Endothelial cell of umbilical vein (primary cell): ENCODE data around the gene UBE2E2. TPM values are rescaled to one million over a fixed set of nuclear protein-coding genes. Genes with fewer than 3 reads are reported as not detected.

Experiments used
- BruUV-seq: library from RNA; stranded (reverse); fragments of 400-500 nt; replicated peaks from 2 replicates; lab custom pipeline; 2021; lab: Mats Ljungman, UMichigan
- CTCF ChIA-PET: fragments of 300-600, 350-600 bp; sonication (Branson Sonifier 250); formaldehyde crosslinking; loops from one replicate; lab custom pipeline; 2021; ENCODE audit warnings: antibody characterized with exemption, inconsistent platforms; lab: Charles Lee
- POLR2A ChIA-PET: fragments of 300-600, 350-600 bp; sonication (Branson Sonifier 250); formaldehyde crosslinking; loops from one replicate; lab custom pipeline; 2021; ENCODE audit warnings: antibody characterized with exemption, inconsistent platforms; lab: Charles Lee
- DNase-seq: peaks from one replicate; pipeline ENCODE4 v3.0.0-alpha.2; 2011; ENCODE audit warnings: low read depth, low spot score
- FAIRE-seq: peaks from 2 replicates; lab custom pipeline; 2011; peaks lifted over from hg19 to GRCh38; lab: Jason Lieb, UNC
- H2AFZ ChIP-seq: 2 replicates; pipeline ENCODE4 v1.6.0; 2012; ENCODE audit warnings: low read depth, low read length, control low read depth, inconsistent platforms
- H3K27ac ChIP-seq: 2 replicates; pipeline ENCODE4 v1.5.1; 2011; ENCODE audit warnings: low read depth, mild to moderate bottlenecking, control low read depth, low read length, moderate library complexity; ENCODE audit not compliant: insufficient read depth
- H3K27me3 ChIP-seq, 2 experiments: 2 replicates each; pipeline versions ENCODE4 v1.6.0 to v1.6.1; 2011; ENCODE audit warnings: low read length in 2 of 2, mixed read lengths in 1 of 2; ENCODE audit not compliant: control insufficient read depth in 2 of 2, insufficient read depth in 2 of 2
- H3K36me3 ChIP-seq, 2 experiments: 2 replicates in 1 of 2; 3 replicates in 1 of 2; pipeline ENCODE4 v1.5.1; 2011; ENCODE audit warnings: low read length in 2 of 2, mild to moderate bottlenecking in 1 of 2, moderate library complexity in 1 of 2; ENCODE audit not compliant: control insufficient read depth in 2 of 2, insufficient read depth in 2 of 2; ENCODE audit errors: extremely low read depth in 1 of 2
- H3K4me1 ChIP-seq: 3 replicates; pipeline ENCODE4 v1.5.1; 2011; ENCODE audit warnings: mild to moderate bottlenecking, low read length; ENCODE audit not compliant: control insufficient read depth, insufficient read depth; ENCODE audit errors: extremely low read depth
- H3K4me2 ChIP-seq: 2 replicates; pipeline ENCODE4 v1.6.1; 2011; ENCODE audit warnings: low read length, control low read depth, mixed read lengths; ENCODE audit not compliant: insufficient read depth
- H3K4me3 ChIP-seq, 3 experiments: fragments of 200-600 bp in 1 of 3; sonication (generic), shearing (Covaris generic) in 1 of 3; replicated peaks in 1 of 3; 2 replicates each; pipeline ENCODE4 v1.5.1; 2011 to 2016; ENCODE audit warnings: control low read depth in 3 of 3, low read length in 3 of 3, mild to moderate bottlenecking in 2 of 3, inconsistent platforms in 1 of 3, low read depth in 1 of 3, moderate library complexity in 1 of 3; ENCODE audit not compliant: insufficient read depth in 1 of 3
- H3K79me2 ChIP-seq: 2 replicates; pipeline ENCODE4 v1.6.0; 2012; ENCODE audit warnings: low read length, inconsistent platforms; ENCODE audit not compliant: control insufficient read depth, insufficient read depth
- H3K9ac ChIP-seq: replicated peaks from 2 replicates; pipeline ENCODE3; 2011; ENCODE audit warnings: low read length, control low read depth; ENCODE audit not compliant: insufficient read depth; ENCODE audit errors: extremely low read depth
- H3K9me1 ChIP-seq: replicated peaks from 3 replicates; pipeline ENCODE4 v1.6.0; 2011; ENCODE audit warnings: mild to moderate bottlenecking, low read length; ENCODE audit not compliant: control insufficient read depth, insufficient read depth; ENCODE audit errors: extremely low read depth
- H3K9me3 ChIP-seq: replicated peaks from 2 replicates; pipeline ENCODE4 v1.5.1; 2012; ENCODE audit warnings: low read length, inconsistent platforms; ENCODE audit not compliant: control insufficient read depth, insufficient read depth
- H4K20me1 ChIP-seq: replicated peaks from 2 replicates; pipeline ENCODE3; 2011; ENCODE audit warnings: mild to moderate bottlenecking, low read length; ENCODE audit not compliant: control insufficient read depth, insufficient read depth; ENCODE audit errors: extremely low read depth
- CTCF ChIP-seq, 2 donors: IDR thresholded peaks; 1 replicate in 1 of 2; 2 replicates in 1 of 2; pipeline ENCODE4 v1.5.1; 2011; ENCODE audit warnings: low read length in 2 of 2, mild to moderate bottlenecking in 2 of 2, moderate library complexity in 2 of 2, control low read depth in 1 of 2, inconsistent platforms in 1 of 2, low read depth in 1 of 2; ENCODE audit not compliant: insufficient read depth in 1 of 2; ENCODE audit errors: extremely low read depth in 1 of 2
- EZH2 ChIP-seq: IDR thresholded peaks from 2 replicates; pipeline ENCODE4 v1.6.1; 2012; ENCODE audit warnings: borderline replicate concordance, low read depth, mild to moderate bottlenecking, moderate library complexity, low read length, inconsistent platforms; ENCODE audit not compliant: severe bottlenecking
- FOS ChIP-seq: IDR thresholded peaks from 2 replicates; pipeline ENCODE4 v1.6.1; 2011; ENCODE audit warnings: mild to moderate bottlenecking, low read length, moderate library complexity, borderline replicate concordance; ENCODE audit not compliant: insufficient read depth
- GATA2 ChIP-seq: IDR thresholded peaks from 2 replicates; pipeline ENCODE4 v1.7.0; 2011; ENCODE audit warnings: low read depth, mild to moderate bottlenecking, moderate library complexity, mixed read lengths, low read length; ENCODE audit not compliant: insufficient read length, insufficient read depth
- JUN ChIP-seq: IDR thresholded peaks from 2 replicates; pipeline ENCODE4 v1.6.1; 2011; ENCODE audit warnings: borderline replicate concordance, low read depth; ENCODE audit not compliant: insufficient read length, insufficient read depth
- MAX ChIP-seq: IDR thresholded peaks from 2 replicates; pipeline ENCODE4 v1.6.1; 2011; ENCODE audit not compliant: insufficient read depth, insufficient read length
- MYC ChIP-seq: IDR thresholded peaks from one replicate; pipeline ENCODE4 v1.6.1; 2011; ENCODE audit warnings: mild to moderate bottlenecking, low read depth, low read length
- POLR2A ChIP-seq: IDR thresholded peaks from 2 replicates; pipeline ENCODE4 v1.6.1; 2012; ENCODE audit warnings: low read depth, mild to moderate bottlenecking, control low read depth, low read length
- POLR2AphosphoS5 ChIP-seq: IDR thresholded peaks from 2 replicates; pipeline ENCODE4 v1.6.1; 2012; ENCODE audit warnings: low read depth, mild to moderate bottlenecking, control low read depth, low read length, moderate library complexity; ENCODE audit not compliant: insufficient read depth
- dilution Hi-C: fragments of 300-500 bp; cut with MboI; formaldehyde crosslinking; loops from one replicate; pipeline ENCODE4 v1.15.0; 2019; ENCODE audit warnings: low sequenced_read_pairs; ENCODE audit not compliant: extremely low pct_ligation_motif_present
- intact Hi-C: fragments of 100-400 bp; cut with micrococcal nuclease; formaldehyde crosslinking; loops from one replicate; pipeline ENCODE4 v1.10.0; 2022
- polyA plus RNA-seq, 4 experiments: library from polyadenylated mRNA; depleted of rRNA in 3 of 4; stranded (reverse) in 3 of 4; unstranded in 1 of 4; fragments of >200 nt; gene quantifications; 2 replicates each; pipeline versions ENCODE4 v1.2.1 to v1.2.3, GENCODE V29; 2011 to 2012; ENCODE audit warnings: missing spikeins in 1 of 4
- total RNA-seq: library from RNA; stranded (reverse); gene quantifications from 2 replicates; pipeline ENCODE4 v1.2.3, GENCODE V29; 2021

Gene UBE2E2
- total and polyA plus RNA-seq, 2 donors (not counting 3 experiments of a cell fraction or from before 2014, with no cell fraction given), result 37.0 to 45.4 TPM

GRCh38 chr3:23450051-23450450, 246.9 kb downstream of the UBE2E2 start:
- no peaks in the 10 kb centered on the region for H3K4me1 ChIP-seq
- no peaks in the 10 kb centered on the region for H3K79me2 ChIP-seq
- H2AFZ ChIP-seq, result no peak overlapping the region
- dilution Hi-C loops (no loop called here), intact Hi-C loops (no loop called here)
- no peaks in the 10 kb centered on the region for H4K20me1 ChIP-seq
- no TSS peak for BruUV-seq
- FAIRE-seq (no peak), DNase-seq (no peak)
- H3K9me3 ChIP-seq, result no peaks in the 10 kb centered on the region
- POLR2A ChIA-PET, result no interaction called here
- H3K27me3 ChIP-seq, result no peaks in the 10 kb centered on the region
- H3K4me2 ChIP-seq, result no peak overlapping the region
- no peaks in the 10 kb centered on the region for H3K36me3 ChIP-seq
- H3K27ac ChIP-seq, result no peak overlapping the region
- H3K9ac ChIP-seq, result no peak overlapping the region
- H3K9me1 ChIP-seq, result no peaks in the 10 kb centered on the region
- H3K4me3 ChIP-seq, result no peak overlapping the region
- CTCF ChIA-PET, result no interaction called here
- TF ChIP-seq MAX (no peak), FOS (no peak), POLR2AphosphoS5 (no peak), JUN (no peak), POLR2A (no peak)

- Histone ChIP-seq H3K27me3 (no peaks in the 10 kb centered on the region), H3K4me3 (no peak overlapping the region), H3K4me2 (no peak overlapping the region), H3K9me1 (no peaks in the 10 kb centered on the region), H3K79me2 (no peaks in the 10 kb centered on the region), H2AFZ (no peak overlapping the region), H3K9me3 (no peaks in the 10 kb centered on the region), H4K20me1 (no peaks in the 10 kb centered on the region), H3K36me3 (no peaks in the 10 kb centered on the region), H3K27ac (no peak overlapping the region), H3K4me1 (no peaks in the 10 kb centered on the region), H3K9ac (no peak overlapping the region)
- CTCF ChIA-PET, result interaction anchor here (0.6 kb wide), 1 partner anchor 73 kb away, joined by 4 read pairs; no protein-coding TSS in a partner anchor
- POLR2A ChIA-PET, result no interaction called here
- DNase-seq (no peak), FAIRE-seq (no peak)
- dilution Hi-C loops (no loop called here), intact Hi-C loops (no loop called here)
- no peak for TF ChIP-seq POLR2AphosphoS5
- TF ChIP-seq JUN, result no peak
- no peak for TF ChIP-seq MAX
- TF ChIP-seq EZH2, result no peak
- no peak for TF ChIP-seq CTCF (IDR thresholded peaks at IDR 0.05; ENCODE audit: extremely low read depth in 1 of 2, insufficient read depth in 1 of 2, low read depth in 1 of 2, low read length in 2 of 2)
- no peak for TF ChIP-seq POLR2A
- no peak for TF ChIP-seq FOS
- no peak for TF ChIP-seq GATA2
- TF ChIP-seq MYC, result no peak
- no TSS peak for BruUV-seq
Observed at GRCh38 chr3:23450806-23451205, 247.7 kb downstream of the UBE2E2 start.
